ENCODE results near the gene SWSAP1. TPM values are rescaled to one million over a fixed set of nuclear protein-coding genes. Genes with fewer than 3 reads are reported as not detected.
"Not testable (repeated sequence)": the region's sequence is repeated elsewhere in the genome, so short reads cannot be mapped to it uniquely, and the experiment has no call there.

The SWSAP1 gene
- polyA plus RNA-seq, 3 donors: 3.1 to 3.6 (median 3.4) TPM

GRCh38 chr19:11399667-11400066, 25.2 kb downstream of the SWSAP1 start:
- DNase-seq (ENCODE audit: extremely low read depth in 1 of 11, low read depth in 9 of 11, low spot score in 4 of 11): no peak

- DNase-seq (ENCODE audit: extremely low read depth in 1 of 11, low read depth in 9 of 11, low spot score in 4 of 11): no peak
These were observed 26.3 kb downstream of the SWSAP1 start for GRCh38 chr19:11400798-11401197.

GRCh38 chr19:11401808-11402543, 27.5 kb downstream of the SWSAP1 start:
- DNase-seq (ENCODE audit: extremely low read depth in 1 of 11, low read depth in 9 of 11, low spot score in 4 of 11): no peak

- no peak for DNase-seq (ENCODE audit: extremely low read depth in 1 of 11, low read depth in 9 of 11, low spot score in 4 of 11)
These were observed 30.2 kb downstream of the SWSAP1 start for GRCh38 chr19:11404588-11405222.

- no peak for DNase-seq (ENCODE audit: extremely low read depth in 1 of 11, low read depth in 9 of 11, low spot score in 4 of 11)
These were observed 31.6 kb downstream of the SWSAP1 start for GRCh38 chr19:11405846-11406643.

GRCh38 chr19:11406703-11407236, 32.3 kb downstream of the SWSAP1 start:
- not testable (repeated sequence) for DNase-seq (ENCODE audit: extremely low read depth in 1 of 11, low read depth in 9 of 11, low spot score in 4 of 11)

GRCh38 chr19:11408591-11408990, 34.1 kb downstream of the SWSAP1 start:
- no peak for DNase-seq (ENCODE audit: extremely low read depth in 1 of 11, low read depth in 9 of 11, low spot score in 4 of 11)

GRCh38 chr19:11410682-11411081, 36.2 kb downstream of the SWSAP1 start:
- DNase-seq (ENCODE audit: extremely low read depth in 1 of 11, low read depth in 9 of 11, low spot score in 4 of 11): no peak

- no peak for DNase-seq (ENCODE audit: extremely low read depth in 1 of 11, low read depth in 9 of 11, low spot score in 4 of 11)
These were observed 40.1 kb downstream of the SWSAP1 start for GRCh38 chr19:11414544-11414943.

- DNase-seq (ENCODE audit: extremely low read depth in 1 of 11, low read depth in 9 of 11, low spot score in 4 of 11): no peak
These were observed 42.0 kb downstream of the SWSAP1 start for GRCh38 chr19:11416346-11417052.

- DNase-seq (ENCODE audit: extremely low read depth in 1 of 11, low read depth in 9 of 11, low spot score in 4 of 11): no peak
These were observed 43.7 kb downstream of the SWSAP1 start for GRCh38 chr19:11418094-11418548.

GRCh38 chr19:11418549-11419506, 44.4 kb downstream of the SWSAP1 start, which contains the start of gene RGL3:
TSS of gene RGL3 (minus strand) at chr19:11419314. CDS start at chr19:11419278, 36 bp downstream.
- DNase-seq (ENCODE audit: extremely low read depth in 1 of 11, low read depth in 9 of 11, low spot score in 4 of 11): peak in 2 of 11 donors; percentile 49 to 57

- no peak for DNase-seq (ENCODE audit: extremely low read depth in 1 of 11, low read depth in 9 of 11, low spot score in 4 of 11)
These were observed 46.2 kb downstream of the SWSAP1 start for GRCh38 chr19:11420429-11421370.

- DNase-seq (ENCODE audit: extremely low read depth in 1 of 11, low read depth in 9 of 11, low spot score in 4 of 11): no peak
These were observed 47.1 kb downstream of the SWSAP1 start for GRCh38 chr19:11421371-11422098.

- DNase-seq (ENCODE audit: extremely low read depth in 1 of 11, low read depth in 9 of 11, low spot score in 4 of 11): no peak
These were observed 47.9 kb downstream of the SWSAP1 start for GRCh38 chr19:11422163-11423065.
